ENCODE results near the gene PTGER4. TPM values are rescaled to one million over a fixed set of nuclear protein-coding genes. Genes with fewer than 3 reads are reported as not detected.

PTGER4 gene
- total RNA-seq, 1 donor from 2014 or later, result 1.6 TPM

DNA sequence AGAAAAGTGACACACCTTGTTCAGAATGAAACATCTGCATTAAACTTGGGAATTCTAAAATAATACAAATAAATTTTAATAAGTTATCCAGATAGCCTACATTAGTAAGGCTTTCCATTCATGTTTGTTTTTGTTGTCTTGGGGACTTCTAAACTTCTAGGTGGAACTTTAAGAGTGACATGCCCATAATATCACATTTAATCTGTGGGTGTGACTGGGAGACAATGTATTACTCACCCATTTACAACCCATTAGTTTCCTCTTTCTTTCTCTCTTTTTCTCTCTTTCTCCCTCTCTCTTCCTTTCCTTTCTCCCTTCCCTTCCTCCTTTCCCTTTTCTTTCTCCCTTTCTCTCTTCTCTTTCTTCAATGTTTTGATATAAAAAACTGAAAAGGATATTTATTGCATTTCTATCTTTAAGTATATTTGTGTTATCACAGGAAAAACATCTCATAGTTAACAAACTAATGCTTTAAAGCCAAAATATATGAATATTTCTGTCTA lies 12.5 kb upstream of the PTGER4 start:
- FAIRE-seq, result no peak
- no peak for DNase-seq (ENCODE audit: low spot score in 2 of 2)

GRCh38 chr5:40669606-40670390 lies 9.9 kb upstream of the PTGER4 start:
- DNase-seq (ENCODE audit: low spot score in 2 of 2) (no peak), FAIRE-seq (no peak)

DNA sequence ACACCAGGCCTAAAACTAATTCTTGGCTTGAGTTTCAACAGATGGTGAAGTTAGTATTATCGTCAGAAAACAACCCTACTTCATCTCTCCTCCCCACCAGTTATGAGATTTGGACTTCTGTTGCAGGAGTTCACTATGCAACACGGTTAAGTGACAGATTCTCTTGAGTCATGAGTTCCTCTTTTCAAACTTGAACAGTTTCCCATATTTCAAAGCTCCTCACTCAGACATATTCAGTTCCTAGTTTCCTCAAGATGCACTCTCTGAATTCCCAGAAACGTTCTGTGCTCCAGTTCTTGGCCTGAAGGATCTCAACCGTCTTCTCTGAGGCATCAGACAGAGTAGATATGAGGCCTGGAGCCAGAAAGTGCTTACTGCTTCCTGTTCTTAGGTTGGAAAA lies 7.3 kb upstream of the PTGER4 start:
- no peak for DNase-seq (ENCODE audit: low spot score in 2 of 2)
- FAIRE-seq, result no peak

DNA sequence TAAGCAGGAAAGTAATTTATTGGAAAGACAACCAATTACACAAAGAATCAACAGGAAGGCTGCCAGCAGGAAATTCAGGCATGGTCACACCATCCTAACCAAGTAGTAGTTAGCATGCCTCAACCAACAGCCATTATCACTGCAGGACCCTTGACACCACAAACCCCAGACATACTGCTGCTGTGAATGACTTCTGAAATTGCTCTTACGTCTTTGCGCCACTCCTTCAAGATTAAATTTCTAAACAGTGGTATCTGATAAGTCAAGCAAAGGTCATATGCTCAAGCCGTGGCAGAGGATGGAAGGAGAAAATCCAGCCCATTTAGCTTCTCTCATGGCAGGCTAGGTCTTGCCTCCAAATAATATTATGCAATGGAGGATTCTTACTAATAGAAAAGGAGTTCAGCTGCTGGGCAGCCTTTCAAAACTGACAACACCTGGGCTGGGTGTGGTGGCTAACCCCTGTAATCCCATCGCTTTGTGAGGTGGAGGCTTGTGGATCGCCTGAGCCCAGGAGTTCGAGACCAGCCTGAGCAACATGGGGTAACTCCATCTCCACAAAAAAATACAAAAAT lies 5.0 kb upstream of the PTGER4 start:
- FAIRE-seq (no peak), DNase-seq (ENCODE audit: low spot score in 2 of 2) (no peak)

GRCh38 chr5:40675396-40676133 lies 4.2 kb upstream of the PTGER4 start:
- no peak for FAIRE-seq
- no peak for DNase-seq (ENCODE audit: low spot score in 2 of 2)

- DNase-seq (ENCODE audit: low spot score in 2 of 2), result no peak
- FAIRE-seq, result no peak
These were observed 2.9 kb upstream of the PTGER4 start for GRCh38 chr5:40676613-40677343.

GRCh38 chr5:40677456-40677855 lies 2.3 kb upstream of the PTGER4 start:
- FAIRE-seq (no peak), DNase-seq (ENCODE audit: low spot score in 2 of 2) (no peak)

GRCh38 chr5:40678026-40678425 lies 1.7 kb upstream of the PTGER4 start:
- FAIRE-seq, result no peak
- no peak for DNase-seq (ENCODE audit: low spot score in 2 of 2)

- DNase-seq (ENCODE audit: low spot score in 2 of 2), result no peak
- no peak for FAIRE-seq
These were observed 1.1 kb upstream of the PTGER4 start for GRCh38 chr5:40678460-40679147.

- FAIRE-seq (no peak), DNase-seq (ENCODE audit: low spot score in 2 of 2) (peak; percentile 85 to 86)
These were observed 385 bp upstream of the PTGER4 start for GRCh38 chr5:40679148-40679912.

DNA sequence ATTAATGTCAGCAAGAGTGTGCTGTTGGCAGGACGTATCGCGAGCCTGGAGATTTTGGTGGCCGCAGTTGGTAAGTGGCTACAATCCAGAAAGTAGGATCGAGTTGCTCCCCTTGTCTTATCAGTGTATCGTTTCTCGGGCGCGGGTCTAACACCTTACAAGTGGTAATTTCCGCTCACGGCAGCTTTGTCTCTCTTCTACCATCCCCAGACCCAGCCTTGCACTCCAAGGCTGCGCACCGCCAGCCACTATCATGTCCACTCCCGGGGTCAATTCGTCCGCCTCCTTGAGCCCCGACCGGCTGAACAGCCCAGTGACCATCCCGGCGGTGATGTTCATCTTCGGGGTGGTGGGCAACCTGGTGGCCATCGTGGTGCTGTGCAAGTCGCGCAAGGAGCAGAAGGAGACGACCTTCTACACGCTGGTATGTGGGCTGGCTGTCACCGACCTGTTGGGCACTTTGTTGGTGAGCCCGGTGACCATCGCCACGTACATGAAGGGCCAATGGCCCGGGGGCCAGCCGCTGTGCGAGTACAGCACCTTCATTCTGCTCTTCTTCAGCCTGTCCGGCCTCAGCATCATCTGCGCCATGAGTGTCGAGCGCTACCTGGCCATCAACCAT lies 1.1 kb downstream of the PTGER4 start:
- FAIRE-seq, result no peak
- DNase-seq (ENCODE audit: low spot score in 2 of 2), result peak in 1 of 2 donors; percentile 41

- DNase-seq (ENCODE audit: low spot score in 2 of 2) (no peak), FAIRE-seq (no peak)
These were observed 1.8 kb downstream of the PTGER4 start for GRCh38 chr5:40681363-40682153.

GRCh38 chr5:40682154-40683017 lies 2.7 kb downstream of the PTGER4 start:
- no peak for FAIRE-seq
- no peak for DNase-seq (ENCODE audit: low spot score in 2 of 2)

DNA sequence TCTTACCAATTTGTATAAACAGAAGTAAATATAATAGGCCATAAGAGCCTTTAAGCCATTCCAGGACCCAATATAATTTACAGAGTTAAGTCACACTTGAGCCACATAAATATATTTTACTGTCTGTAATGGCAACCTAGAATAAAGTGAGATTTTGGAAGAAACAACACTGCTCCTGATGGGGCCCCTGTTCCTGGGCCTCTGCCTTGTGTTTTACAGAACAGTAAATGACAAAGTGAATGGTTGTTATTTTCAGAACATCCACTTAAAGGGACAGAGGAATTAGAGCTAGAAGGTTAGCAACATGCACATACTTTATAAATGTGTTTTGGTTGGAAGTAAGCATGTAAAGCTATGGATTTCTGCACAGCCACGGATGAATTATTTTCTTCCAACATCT lies 3.6 kb downstream of the PTGER4 start:
- FAIRE-seq, result no peak
- DNase-seq (ENCODE audit: low spot score in 2 of 2), result no peak

DNA sequence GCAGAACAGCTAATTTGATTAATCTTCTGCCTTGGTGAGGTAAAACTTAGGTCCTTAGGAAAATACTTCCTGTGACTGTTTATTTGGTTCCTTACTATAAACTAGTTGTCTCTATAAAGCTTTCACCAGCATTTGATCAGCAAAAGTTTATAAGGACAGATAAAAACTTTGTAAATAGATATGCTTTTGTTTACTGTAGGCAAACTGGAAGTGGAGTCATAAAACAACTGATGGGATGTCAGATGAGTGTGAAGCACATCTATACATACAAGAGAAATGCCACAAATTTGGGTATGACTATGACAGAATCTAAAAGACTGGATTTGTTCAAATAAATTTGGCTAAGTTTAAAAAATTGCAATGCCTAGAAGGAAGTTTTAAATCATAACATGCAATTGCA lies 5.5 kb downstream of the PTGER4 start:
- FAIRE-seq, result no peak
- DNase-seq (ENCODE audit: low spot score in 2 of 2), result no peak

GRCh38 chr5:40685976-40686486 lies 6.3 kb downstream of the PTGER4 start:
- no peak for FAIRE-seq
- DNase-seq (ENCODE audit: low spot score in 2 of 2), result no peak

GRCh38 chr5:40687321-40687720 lies 7.6 kb downstream of the PTGER4 start:
- FAIRE-seq, result no peak
- DNase-seq (ENCODE audit: low spot score in 2 of 2), result no peak

All from frontal cortex (tissue), 4 donors.